C1 segment of cervical spinal cord (tissue), 14 donors: ENCODE results near the gene PLCL1.
"Not testable (repeated sequence)": the region's sequence is repeated elsewhere in the genome, so short reads cannot be mapped to it uniquely, and the experiment has no call there.

ENCODE experiments used
- DNase-seq, 14 donors: peaks; one replicate each; lab custom pipeline; 2025; lab: John Stamatoyannopoulos, UW

Gene PLCL1

DNA sequence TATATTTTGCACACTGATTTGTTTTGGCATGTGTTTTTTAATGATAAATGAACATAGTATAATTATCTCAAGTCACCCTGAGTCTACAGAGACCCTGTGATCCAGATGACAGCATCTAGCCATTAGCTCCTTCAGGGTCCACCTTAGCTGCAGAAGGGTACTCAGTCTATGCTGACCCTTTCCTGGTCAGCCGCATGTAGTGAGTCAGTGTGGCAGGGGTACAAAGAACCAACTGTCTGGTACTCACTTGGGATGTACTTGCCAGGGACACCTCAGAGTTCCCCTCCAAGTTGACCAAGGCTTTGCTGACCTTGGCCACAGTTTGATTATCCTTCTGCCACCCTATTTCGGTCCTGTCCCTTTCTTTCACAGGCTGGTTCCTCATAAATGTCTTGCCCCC, 369.5 kb downstream of the PLCL1 start:
- no peak for DNase-seq

DNA sequence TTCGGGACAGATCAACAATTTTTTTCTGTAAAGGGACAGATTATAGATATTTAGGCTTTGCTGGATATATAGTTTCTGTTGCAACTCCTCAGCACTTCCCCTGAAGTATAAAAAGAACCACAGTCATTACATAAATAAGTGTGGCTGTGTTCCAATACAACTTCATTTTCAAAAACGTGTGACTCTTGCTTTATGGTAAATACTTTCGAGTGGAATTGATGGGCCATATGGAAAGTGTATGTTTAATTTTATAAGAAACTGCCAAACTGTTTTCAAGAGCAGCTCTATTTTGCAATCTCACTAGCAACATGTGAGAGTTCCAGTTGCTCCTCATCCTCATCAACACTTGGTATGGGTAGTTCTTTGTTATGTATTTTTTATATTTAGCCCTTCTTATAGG, 370.9 kb downstream of the PLCL1 start:
- no peak for DNase-seq

DNA sequence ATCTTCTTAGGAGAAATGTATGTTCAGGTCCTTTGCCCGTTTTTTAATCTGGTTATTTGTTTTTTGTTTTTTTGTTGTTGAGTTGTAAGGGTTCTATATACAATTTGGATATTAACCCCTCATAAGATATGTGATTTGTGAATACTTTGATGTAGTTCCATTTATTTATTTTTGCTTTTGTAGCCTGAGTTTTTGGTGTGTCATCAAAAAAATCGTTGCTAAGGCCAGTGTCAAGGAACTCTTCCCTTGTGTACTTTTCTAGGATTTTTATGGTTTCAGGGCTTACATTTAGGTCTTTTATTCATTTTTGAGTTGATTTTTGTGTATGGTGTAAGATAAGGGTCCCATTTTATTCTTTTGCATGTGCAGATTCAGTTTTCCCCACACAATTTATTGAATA, 372.6 kb downstream of the PLCL1 start:
- no peak for DNase-seq

DNA sequence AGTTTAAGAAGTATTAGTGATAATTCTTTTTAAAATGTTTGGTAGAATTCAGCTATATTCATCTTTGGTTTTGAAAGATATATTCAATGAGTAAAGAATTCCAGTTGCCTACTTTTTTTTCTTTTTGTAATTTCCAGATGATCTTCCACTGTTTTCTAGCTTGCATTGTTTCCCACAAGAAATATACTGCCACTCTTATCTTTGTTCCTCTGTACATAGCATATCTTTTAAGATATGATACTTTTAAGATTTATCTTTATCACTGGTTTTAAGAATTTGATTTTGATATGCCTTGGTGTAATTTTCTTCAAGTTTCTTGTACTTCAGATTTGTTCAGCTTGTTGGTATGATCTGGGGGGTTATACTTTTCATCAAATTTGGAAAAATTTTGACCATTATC, 374.4 kb downstream of the PLCL1 start:
- no peak for DNase-seq

- no peak for DNase-seq
These were observed 381.9 kb downstream of the PLCL1 start for GRCh38 chr2:198186257-198186656.

GRCh38 chr2:198187841-198188240, 383.4 kb downstream of the PLCL1 start:
- no peak for DNase-seq

- no peak for DNase-seq
These were observed 384.6 kb downstream of the PLCL1 start for GRCh38 chr2:198188982-198189381.

DNA sequence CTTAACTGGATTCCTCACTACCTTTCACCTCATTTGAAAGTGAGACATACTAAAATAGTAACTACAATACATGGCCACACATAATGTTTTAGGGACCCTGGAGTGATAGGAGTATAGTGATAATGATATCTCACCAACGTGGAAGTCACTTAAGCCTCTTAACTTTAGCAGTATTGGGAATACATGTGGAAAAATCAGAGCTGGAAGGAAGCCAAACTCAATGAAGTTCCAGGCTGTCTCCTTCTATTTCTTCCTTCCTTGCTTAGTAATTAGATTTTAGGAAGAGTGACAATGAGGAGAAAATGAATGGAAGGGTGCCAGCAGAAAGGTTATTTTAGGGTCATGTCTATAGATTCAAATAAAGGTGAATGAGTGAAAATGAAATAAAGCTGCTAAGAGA, 387.3 kb downstream of the PLCL1 start:
- no peak for DNase-seq

DNA sequence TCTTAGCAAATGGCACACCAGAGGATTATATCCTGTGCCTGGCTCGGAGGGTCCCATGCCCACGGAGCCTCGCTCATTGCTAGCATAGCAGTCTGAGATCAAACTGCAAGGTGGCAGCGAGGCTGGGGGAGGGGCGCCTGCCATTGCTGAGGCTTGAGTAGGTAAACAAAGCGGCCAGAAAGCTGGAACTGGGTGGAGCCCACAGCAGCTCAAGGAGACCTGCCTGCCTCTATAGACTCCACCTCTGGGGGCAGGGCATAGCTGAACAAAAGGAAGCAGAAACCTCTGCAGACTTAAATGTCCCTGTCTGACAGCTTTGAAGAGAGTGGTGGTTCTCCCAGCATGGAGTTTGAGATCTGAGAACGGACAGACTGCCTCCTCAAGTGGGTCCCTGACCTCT, 392.2 kb downstream of the PLCL1 start:
- not testable (repeated sequence) for DNase-seq
